NCI-H510A (cell line): Measurements from ENCODE around the gene LENG1.

Source experiments
- DNase-seq: peaks from one replicate; lab custom pipeline; 2025; lab: John Stamatoyannopoulos, UW

The LENG1 gene

DNA sequence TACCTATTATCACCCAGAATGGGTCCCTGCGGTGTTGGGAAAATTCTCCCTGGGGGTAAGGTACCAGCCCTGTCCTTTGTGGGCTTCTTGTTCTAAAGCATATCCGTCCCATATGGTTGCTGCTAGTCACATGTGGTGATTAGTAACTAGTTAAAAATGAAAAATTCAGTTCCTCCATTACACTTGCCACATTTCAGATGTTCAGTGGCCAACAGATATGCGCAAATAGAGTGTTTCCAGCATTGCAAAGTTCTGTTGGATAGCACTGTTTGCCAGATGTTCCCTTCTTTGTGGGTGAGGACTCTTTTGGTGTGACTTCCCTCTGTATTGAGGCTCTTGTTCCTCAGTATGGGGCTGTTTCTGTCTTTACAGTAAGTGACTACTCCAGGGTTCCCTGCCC lies 18.2 kb downstream of the LENG1 start:
- DNase-seq: no peak

DNA sequence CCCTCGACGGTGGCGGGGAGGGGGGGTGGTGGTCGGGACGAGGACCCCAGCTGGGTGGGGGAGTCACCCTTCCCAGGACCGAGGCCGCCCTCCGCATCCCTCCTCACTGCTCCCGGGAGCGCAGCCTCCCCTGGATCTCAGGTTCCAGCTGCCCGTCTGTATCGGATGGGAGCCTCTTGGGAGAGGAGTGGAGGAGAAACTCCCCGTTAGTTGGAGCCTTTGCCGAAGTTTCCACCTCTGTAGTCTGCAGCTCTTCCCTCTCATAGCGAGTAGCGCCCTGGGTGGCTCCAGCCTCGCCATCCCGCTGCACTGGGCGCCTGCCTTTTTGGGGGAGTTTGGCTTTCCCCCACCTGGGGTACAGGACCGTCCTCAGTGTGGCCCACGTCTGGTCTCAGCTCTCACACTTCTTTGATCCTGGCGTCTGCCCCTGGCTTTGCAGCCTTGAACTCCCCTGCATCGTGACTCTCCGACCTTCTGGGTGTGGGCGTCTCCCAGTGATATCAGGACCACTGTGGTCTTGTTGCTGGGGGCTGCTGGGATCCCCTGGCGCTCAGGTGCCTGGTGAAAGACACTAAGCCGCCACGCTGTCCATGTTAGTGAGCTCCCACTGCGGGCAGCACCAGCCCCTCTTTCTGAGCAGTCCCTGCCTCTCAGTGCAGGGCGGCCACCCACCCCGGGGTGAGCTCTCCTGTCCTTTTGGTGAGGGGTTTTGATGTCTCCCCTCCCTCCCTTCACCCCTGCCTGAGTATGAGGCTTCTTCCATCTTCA lies 20.8 kb downstream of the LENG1 start:
- DNase-seq: no peak

DNA sequence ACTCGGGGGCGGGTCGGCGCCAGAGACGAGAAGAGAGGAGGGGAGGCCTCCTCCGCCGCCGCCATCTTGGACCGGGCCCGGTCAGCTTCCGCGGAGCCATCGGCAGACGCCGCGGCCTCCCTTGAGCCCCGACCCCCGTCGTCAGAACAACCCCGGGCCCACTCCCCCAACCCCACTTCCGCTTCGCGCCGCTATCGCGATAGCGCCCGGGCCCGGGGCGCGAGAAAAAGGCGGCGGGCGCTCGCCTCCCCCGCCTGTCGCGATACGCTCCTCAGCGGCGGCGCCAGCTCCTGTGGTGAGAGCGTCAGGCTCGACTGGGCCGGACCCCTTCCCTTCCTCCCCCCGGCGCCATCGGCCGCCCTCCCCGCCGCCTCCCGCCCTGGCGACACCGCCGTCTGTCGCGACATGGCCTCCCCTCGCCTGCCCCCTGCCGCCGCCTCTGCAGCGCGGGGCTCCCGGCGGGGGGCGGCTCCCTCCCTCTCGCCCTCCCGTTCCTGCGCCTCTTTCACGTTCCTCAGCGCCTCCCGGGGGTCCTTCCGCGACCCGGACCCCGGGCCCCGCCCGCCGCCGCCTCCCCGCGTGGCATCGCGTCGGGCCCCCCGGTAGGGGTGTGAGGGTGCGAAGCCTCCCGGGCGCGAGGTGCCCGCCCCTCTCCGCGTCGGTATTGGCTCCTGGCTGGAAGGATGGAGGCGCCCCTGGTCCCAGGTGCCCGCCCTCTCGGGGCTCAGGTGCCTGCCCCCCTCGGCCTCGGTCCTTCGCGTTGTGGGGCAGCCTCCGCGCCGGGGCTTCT lies 21.6 kb downstream of the LENG1 start, which contains the start of gene CNOT3:
CNOT3 (plus strand) TSS at position 64 of the 790 bp plus-strand sequence. CDS start 5,217 bp downstream, outside the sequence.
- DNase-seq: no peak

DNA sequence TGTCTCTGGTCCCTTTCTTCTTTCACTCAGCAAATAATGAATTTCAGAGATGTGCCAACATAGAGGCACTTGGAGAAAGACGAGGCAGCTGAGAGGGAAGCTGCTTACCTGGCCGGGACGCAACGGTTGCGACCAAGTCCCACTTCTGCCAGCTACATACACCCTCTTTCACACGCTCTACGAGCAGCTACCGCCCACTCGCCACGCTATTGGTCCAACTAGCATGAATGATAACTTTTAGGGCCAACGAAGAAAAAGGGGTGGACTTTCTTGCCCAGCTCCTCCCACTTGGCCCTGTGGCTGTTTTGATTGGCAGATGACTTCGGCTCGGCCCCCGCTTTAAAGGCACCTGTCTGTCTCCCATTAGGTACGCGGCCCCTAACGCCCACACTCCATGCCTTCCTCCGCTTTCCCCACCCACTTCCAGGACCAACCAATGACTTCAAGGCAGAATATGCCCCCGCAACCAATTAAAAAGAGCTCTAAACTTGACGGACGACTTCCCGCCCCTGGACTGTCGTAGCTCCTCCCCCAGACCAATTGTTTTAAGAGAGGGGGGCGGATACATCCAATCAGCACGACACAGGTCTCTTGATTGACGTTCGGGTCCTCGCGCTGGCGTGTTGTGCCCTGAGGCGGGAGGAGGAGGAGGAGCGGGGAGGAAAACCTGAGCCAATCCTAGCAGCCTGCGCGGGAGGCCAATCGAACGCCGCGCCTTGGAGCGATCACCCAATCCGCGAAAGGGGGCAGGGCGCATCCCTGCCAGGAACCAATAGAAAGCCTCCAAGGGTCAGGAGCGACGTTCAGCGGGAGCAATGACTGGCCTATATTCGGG lies 22.4 kb downstream of the LENG1 start:
- peak; percentile 100 for DNase-seq

DNA sequence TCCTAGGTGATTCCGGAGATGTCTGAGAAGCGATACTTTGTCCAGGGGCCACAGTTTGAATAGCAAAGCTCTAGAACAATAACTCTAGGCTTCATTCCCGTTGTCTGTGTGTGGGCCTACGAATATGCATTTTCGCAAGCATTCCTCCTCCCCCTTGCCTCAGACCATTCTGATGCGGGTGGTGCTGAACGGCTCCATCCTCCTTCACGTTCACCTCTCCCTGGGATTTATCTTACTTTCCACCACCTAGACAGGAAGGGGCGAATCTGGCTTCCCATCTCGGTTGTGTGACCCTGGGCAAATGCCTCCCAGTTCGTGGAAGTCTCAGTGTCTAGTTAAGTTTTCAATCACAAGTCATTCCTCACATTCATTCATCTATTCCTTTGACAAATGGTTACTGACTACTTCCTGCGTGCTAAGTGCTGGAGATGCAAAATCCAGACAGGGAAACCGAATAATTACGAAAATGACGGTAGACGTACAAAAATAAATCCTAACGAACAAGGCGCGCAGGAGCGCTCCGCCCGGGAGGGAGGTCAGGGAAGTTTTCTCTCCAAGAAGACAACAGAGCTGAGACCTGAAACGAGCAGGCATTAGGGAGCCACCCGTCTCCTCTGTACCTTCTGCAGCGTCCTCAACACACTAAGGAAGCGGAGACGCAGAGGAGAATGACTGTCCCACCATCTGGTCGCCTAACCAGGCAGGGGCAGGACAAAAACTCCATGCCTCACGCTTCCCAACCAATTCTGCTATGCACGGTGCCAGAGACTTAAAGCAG lies 23.2 kb downstream of the LENG1 start:
- DNase-seq: no peak

DNA sequence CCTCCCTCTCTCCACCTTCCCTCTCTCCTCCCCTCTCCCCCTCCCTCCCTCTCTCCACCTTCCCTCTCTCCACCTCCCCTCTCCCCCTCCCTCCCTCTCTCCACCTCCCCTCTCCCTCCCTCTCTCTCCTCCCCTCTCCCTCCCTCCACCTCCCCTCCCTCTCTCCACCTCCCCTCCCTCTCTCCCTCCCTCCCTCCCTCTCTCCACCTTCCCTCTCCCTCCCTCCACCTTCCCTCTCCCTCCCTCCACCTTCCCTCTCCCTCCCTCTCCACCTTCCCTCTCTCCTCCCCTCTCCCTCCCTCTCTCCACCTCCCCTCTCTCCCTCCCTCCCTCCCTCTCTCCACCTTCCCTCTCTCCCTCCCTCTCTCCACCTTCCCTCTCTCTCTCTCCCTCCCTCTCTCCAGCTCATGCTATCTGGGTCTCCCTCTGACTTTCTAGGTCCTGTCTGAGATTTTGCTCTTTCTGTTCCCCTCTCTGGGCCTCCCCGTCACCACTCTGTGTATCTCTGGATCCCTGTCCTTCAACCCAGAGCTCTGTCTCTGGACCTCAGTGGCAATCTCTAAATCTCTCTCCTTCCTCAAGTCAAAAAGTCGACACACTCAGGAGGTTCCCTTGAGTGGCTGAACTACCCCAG lies 25.4 kb downstream of the LENG1 start:
- no peak for DNase-seq

DNA sequence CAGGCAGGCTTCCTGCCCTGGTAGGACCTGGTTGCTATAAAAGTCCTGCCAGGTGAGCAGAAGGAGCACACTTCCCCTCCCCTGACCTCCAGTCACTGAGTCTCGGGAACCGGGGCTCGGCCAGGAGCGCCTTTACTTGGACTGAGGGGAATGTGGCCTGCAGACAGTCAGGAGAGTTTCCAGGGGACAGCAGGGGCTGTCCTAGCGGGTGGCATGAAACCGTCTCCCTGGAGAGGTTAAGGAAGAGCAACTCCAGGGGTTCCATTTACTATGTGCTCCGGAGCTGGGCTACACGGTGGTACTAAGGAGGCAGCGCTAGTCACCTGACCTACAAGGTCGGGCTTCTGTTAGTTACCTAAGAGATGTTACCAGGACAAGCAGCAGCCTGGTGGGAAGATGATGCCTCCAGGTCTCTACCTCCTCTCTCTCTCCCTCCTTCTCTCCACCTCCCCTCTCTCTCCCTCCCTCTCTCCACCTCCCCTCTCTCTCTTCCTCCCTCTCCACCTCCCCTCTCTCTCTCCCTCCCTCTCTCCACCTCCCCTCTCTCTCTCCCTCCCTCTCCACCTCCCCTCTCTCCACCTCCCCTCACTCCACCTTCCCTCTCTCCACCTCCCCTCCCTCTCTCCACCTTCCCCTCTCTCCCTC lies 26.1 kb downstream of the LENG1 start:
- DNase-seq: peak; percentile 75

DNA sequence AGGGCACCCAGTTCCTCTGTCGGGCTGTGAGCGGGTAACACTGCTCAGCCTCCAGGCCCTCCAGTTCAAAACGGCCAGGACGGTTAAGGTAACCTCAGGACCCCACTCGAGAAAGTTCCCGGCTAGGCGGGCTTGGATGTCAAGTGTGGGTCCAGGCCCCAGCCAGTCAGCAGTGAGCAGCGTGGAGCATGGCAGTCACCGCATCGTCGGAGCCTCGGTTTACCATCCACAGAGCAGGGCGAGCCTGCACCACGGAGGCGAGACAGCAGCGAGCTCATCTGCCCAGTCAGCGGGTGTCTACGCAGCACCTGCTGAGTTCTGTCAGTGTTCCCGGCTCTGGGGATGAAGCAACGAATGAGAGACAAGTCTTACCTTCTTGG lies 29.9 kb downstream of the LENG1 start:
- no peak for DNase-seq

DNA sequence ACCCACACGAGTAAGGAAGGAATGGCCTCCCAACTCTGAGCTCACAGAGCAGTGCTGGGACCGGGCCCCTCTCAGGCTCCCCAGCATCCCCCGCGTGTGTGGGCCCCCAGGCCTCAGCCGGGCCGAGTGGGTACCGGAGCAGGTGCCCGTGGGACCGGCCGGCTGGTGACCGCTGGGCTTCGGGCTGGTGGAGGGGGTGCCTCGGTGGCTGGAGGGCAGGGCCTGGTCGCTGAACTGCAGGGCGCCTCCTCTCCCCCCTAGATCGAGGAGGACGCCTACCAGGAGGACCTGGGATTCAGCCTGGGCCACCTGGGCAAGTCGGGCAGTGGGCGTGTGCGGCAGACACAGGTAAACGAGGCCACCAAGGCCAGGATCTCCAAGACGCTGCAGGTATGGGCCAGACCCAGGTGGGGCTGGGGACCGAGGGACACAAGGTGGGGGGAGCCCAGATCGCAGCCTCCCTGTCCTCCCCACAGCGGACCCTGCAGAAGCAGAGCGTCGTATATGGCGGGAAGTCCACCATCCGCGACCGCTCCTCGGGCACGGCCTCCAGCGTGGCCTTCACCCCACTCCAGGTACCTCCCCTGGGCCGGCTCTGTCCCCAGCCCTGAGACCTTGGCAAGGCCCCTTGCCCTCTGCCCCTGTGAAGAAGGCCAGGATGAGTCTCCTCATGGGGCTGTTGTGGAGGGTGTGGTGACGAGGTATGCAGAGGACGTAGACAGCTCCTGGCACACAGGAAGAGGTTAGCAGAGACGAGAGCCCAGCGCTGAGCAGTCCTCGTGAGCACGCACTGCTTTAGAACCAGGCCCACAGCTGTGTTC lies 30.5 kb downstream of the LENG1 start:
- no peak for DNase-seq

DNA sequence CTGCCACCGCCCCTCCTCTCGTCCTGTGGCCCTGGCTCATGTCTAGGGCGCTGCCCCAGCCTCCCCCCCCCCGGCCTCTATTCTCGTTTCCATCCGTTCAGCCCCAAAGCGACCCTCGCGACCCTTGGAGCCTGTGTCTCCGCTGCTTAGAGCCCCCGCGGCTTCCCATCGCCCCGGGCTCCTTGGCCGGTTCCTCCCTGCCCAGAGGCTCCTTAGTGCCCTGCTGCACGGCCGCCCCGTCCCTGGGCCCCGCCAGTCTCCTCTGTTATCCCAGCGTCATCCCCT lies 31.1 kb downstream of the LENG1 start:
- no peak for DNase-seq

DNA sequence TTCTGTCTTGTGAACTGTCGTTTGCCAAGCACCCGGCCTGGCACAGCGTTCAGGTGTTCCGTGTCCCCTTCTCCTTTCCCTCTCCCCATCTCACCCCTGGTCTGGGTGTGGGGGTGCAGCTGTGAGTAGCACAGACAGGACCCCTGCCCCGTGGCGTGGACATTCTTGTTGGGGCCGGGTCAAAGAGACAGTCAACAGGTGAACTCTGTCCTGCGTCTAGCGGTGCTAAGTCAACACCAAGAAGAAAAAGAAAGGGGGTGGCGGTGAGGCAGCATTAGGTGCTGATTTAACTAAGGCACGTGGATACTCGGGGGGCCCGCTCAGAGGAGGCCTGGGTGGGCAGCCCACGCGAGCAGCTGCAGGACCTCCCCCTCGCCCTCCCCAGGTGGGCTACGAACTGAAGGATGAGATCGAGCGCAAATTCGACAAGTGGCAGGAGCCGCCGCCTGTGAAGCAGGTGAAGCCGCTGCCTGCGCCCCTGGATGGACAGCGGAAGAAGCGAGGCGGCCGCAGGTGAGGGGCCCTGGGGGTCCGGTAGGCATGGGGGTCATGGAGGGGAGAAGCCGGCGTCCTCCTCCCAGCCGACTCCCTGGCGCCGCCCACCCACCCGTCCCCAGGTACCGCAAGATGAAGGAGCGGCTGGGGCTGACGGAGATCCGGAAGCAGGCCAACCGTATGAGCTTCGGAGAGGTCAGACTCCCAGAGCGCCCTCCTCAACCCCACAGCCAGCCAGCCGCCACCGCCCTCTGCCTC lies 31.7 kb downstream of the LENG1 start:
- DNase-seq: no peak

DNA sequence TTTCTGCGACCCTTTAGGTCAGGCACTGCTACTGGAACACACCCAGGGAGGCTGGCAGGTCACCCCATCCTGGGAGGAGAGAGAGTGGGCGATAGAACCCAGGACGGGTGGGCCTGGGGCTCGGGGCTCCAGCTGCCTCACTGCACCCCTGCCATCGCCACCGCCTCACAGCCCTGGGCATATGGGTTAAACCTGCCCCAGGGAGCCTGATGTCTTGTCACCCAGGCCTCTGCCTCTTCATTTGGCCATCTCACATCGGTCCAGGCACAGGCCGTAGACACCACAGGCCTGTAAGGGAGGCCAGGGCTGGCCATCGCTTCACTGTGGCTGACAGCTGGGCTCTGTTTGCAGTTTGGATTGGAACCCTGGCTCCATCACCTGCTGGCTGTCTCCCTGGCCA lies 33.8 kb downstream of the LENG1 start:
- no peak for DNase-seq

DNA sequence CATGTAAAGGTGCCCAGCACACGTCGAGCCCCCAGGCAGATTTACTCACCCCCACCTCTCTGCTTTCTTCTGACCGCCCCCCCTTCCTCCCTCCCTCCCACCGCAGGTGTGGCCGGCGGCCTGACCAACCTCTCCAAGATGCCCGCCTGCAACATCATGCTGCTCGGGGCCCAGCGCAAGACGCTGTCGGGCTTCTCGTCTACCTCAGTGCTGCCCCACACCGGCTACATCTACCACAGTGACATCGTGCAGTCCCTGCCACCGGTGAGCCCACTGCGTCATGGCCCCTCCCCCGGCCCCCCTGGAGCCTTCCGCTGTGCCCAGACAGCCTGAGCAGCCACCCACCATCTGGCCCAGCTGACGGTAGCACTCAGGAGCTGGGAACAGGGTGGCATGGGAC lies 35.1 kb downstream of the LENG1 start:
- DNase-seq: no peak

DNA sequence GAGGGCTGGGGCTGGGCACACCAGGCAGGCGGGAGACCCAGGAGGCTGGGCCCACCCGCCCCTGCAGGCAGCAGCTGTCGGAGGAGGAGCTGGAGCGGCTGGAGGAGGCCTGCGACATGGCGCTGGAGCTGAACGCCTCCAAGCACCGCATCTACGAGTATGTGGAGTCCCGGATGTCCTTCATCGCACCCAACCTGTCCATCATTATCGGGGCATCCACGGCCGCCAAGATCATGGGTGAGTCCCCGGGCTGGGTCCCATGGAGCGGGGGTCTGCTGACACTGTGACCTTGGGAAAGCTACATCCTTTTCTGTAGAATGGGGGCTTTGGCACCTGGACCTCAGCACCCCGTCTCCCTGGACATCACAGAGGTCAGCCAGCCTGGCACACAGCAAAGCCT lies 35.8 kb downstream of the LENG1 start:
- DNase-seq: no peak

DNA sequence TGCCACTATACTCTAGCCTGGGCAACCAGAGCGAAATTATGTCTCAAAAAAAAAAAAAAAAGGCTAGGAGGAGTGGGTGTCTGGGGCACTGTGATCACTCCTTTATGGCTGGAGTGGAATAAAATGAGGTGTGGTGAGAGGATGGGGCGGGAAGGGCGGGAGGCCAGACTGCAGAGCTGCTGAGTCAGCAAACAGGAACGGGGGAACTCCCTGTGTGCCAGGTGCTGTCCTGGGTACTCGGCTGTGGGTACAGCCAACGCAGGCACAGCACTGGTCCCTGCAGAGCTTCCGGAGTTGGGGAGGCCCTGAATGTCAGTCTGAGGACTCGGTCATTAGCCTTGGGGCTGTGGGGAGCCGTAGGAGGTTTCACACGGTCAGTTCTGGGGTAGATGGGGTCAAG lies 38.3 kb downstream of the LENG1 start:
- DNase-seq: no peak

DNA sequence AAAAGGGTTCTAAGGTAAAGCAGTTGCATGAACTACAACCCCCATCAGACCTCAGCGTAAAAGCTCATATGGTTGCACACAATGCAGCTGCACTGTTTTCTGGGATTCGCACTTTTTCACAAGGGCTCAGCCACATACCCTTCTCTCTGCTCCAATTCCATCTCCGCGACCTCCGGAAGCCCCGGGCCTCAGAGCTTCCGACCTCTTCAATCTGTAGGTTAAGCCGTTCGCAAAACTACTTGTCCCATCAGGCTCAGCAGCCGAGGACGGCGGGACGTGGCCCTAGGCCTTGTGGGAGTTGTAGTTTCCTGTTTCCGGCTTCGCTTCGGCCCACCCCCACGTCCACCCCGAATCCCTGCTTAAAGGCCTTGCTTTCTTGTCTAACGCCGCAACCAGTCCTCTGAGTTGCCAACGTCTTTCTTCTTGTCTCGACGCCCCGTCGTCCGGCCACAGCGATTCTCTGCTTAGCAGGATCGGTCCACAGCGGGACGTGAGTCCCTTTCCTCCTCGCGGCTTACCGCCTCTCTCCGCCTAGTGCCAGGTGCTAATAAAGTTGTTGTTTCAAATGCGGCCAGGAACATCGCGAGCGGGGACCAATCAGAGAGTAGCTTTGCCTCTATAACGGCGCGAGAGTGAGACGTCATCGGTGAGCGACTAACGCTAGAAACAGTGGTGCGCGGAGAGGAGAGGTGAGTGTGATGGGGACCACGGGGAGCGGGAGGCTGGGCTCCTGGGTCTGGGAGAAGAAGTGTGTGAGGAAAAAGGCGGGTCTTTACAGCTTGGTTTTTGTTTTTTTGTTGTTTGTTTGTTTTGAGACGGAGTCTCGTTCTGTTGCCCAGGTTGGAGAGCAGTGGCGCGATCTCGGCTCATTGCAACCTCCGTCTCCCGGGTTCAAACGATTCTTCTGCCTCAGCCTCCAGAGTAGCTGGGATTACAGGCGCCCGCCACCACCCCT lies 44.1 kb downstream of the LENG1 start, which contains the start of the genes PRPF31 and TFPT:
PRPF31 (plus strand) TSS at position 646 of the 955 bp plus-strand sequence. CDS start 2,525 bp downstream, outside the sequence.
TFPT (minus strand) TSS at position 549 of the 955 bp plus-strand sequence; CDS start at position 161, 388 bp downstream.
- peak; percentile 97 for DNase-seq

DNA sequence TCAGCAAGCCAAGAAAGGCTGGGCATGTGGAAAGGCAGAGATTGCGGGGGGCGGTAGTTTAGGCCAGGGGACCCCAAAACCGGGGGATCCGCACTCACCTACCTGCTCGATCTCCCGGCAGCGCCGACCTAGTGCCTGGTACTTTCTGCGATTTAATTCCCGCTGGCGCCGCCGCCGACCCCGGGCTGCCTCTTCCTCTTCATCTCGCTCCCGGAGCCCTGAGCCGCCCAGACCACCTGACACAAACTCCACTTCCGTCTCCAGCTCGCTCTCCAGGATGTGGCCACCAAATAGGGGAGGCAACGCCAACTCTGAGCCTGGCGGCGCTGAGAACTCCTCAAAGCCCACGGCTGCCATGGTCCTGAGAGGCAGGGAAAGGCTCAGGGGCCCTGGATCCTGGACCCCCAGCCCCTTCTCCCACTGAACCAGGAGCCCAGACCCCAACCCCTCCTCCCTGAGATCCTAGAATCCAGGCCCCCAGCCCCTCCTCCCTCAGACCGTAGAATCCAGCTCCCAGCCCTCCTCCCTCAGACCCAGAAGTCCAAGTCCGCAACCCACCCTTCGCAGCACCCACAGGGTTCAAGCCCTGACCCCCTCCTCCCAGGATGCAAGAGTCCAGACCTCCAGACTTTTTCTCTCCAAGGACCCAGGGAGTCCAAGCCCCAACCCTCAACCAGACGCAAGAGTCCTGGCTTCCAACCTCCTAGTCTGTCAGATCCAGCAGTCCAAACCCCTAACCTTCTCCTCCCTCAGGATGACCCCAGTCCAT lies 45.0 kb downstream of the LENG1 start:
- no peak for DNase-seq
